HepG2 (cell line): ENCODE data around the gene C6orf62. TPM values are rescaled to one million over a fixed set of nuclear protein-coding genes. Genes with fewer than 3 reads are reported as not detected.

ENCODE experiments used
- ETV6 ChIP-seq: sonication (generic); formaldehyde crosslinking; conservative IDR thresholded peaks from 2 replicates; pipeline ENCODE4 v1.4.0; 2020; ENCODE audit warnings: missing genetic modification reagents
- GTF2F1 ChIP-seq: fragments of 150-350 bp; IDR thresholded peaks from 2 replicates; pipeline ENCODE4 v1.6.1; 2014; ENCODE audit warnings: low read length
- HNRNPL ChIP-seq: fragments of 200-400 bp; formaldehyde crosslinking; IDR thresholded peaks from 2 replicates; pipeline ENCODE4 v1.6.1; 2017; ENCODE audit warnings: mild to moderate bottlenecking, low read depth, low read length
- IKZF4 ChIP-seq: sonication (generic); formaldehyde crosslinking; IDR thresholded peaks from 2 replicates; pipeline ENCODE4 v1.5.1; 2020; ENCODE audit warnings: borderline replicate concordance, mild to moderate bottlenecking, low read depth, missing genetic modification reagents; ENCODE audit errors: not compliant biosample characterization
- JARID2 ChIP-seq: sonication (generic); formaldehyde crosslinking; IDR thresholded peaks from 2 replicates; pipeline ENCODE4 v1.8.1; 2023; ENCODE audit warnings: missing genetic modification reagents, inconsistent platforms; ENCODE audit not compliant: insufficient replicate concordance
- KAT8 ChIP-seq: IDR thresholded peaks from 2 replicates; pipeline ENCODE4 v1.6.1; 2016; ENCODE audit warnings: missing genetic modification reagents, missing compliant biosample characterization
- KLF13 ChIP-seq: sonication (generic); formaldehyde crosslinking; IDR thresholded peaks from 2 replicates; pipeline ENCODE4 v1.4.0; 2020; ENCODE audit warnings: mild to moderate bottlenecking, missing genetic modification reagents
- ZNF430 ChIP-seq: sonication (generic); formaldehyde crosslinking; IDR thresholded peaks from 2 replicates; pipeline ENCODE4 v1.9.0; 2021; ENCODE audit warnings: mild to moderate bottlenecking, missing genetic modification reagents
- ZNF567 ChIP-seq: sonication (generic); formaldehyde crosslinking; IDR thresholded peaks from 2 replicates; pipeline ENCODE4 v1.8.1; 2023; ENCODE audit warnings: mild to moderate bottlenecking, missing genetic modification reagents, borderline replicate concordance
- polyA plus RNA-seq, 8 experiments: library from polyadenylated mRNA; depleted of rRNA in 3 of 8; stranded (reverse) in 7 of 8; unstranded in 1 of 8; fragments of >200 nt; fragmentation: Illumina TruSeq in 4 of 8; extraction: Trizol in 4 of 8; gene quantifications; 2 replicates each; pipeline versions ENCODE4 v1.2.1 to v1.2.3, GENCODE V29; 2011 to 2016; ENCODE audit warnings: low read depth in 4 of 8, missing spikeins in 1 of 8, mixed read lengths in 1 of 8; ENCODE audit not compliant: insufficient read depth in 1 of 8
- total RNA-seq, 5 experiments: library from RNA; depleted of rRNA; stranded (reverse); fragments of >200 nt; fragmentation: Illumina TruSeq; extraction: Trizol; gene quantifications; 2 replicates each; pipeline ENCODE4 v1.2.3, GENCODE V29; 2016; ENCODE audit warnings: low read depth in 1 of 5
- TF ChIP-seq, protein P1 (sequence below): sonication (generic); formaldehyde crosslinking; IDR thresholded peaks from 2 replicates; pipeline ENCODE4 v1.4.0; 2020; ENCODE audit warnings: missing genetic modification reagents
- TF ChIP-seq, protein P2 (sequence below): sonication (generic); formaldehyde crosslinking; IDR thresholded peaks from 2 replicates; pipeline ENCODE4 v1.4.0; 2020; ENCODE audit warnings: mild to moderate bottlenecking, missing genetic modification reagents
- TF ChIP-seq, protein P3 (sequence below): sonication (generic); formaldehyde crosslinking; IDR thresholded peaks from one replicate; pipeline ENCODE4 v1.5.1; 2020; ENCODE audit warnings: mild to moderate bottlenecking, missing genetic modification reagents; ENCODE audit errors: not compliant biosample characterization
- TF ChIP-seq, protein P4 (sequence below): sonication (generic); formaldehyde crosslinking; IDR thresholded peaks from 2 replicates; pipeline ENCODE4 v1.5.1; 2020; ENCODE audit warnings: mild to moderate bottlenecking, missing genetic modification reagents, moderate library complexity

Gene C6orf62
- total and polyA plus RNA-seq, 2 of the 13 experiments (the other 11 are each of a cell fraction or from before 2014, with no cell fraction given) = 54.8 to 90.4 TPM

- TF ChIP-seq, protein P1, sequence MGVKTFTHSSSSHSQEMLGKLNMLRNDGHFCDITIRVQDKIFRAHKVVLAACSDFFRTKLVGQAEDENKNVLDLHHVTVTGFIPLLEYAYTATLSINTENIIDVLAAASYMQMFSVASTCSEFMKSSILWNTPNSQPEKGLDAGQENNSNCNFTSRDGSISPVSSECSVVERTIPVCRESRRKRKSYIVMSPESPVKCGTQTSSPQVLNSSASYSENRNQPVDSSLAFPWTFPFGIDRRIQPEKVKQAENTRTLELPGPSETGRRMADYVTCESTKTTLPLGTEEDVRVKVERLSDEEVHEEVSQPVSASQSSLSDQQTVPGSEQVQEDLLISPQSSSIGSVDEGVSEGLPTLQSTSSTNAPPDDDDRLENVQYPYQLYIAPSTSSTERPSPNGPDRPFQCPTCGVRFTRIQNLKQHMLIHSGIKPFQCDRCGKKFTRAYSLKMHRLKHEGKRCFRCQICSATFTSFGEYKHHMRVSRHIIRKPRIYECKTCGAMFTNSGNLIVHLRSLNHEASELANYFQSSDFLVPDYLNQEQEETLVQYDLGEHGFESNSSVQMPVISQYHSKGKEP (CRISPR knock-in tag) = peak; percentile 93; the same call in 1 of the 2 replicates
- TF ChIP-seq, protein P2, sequence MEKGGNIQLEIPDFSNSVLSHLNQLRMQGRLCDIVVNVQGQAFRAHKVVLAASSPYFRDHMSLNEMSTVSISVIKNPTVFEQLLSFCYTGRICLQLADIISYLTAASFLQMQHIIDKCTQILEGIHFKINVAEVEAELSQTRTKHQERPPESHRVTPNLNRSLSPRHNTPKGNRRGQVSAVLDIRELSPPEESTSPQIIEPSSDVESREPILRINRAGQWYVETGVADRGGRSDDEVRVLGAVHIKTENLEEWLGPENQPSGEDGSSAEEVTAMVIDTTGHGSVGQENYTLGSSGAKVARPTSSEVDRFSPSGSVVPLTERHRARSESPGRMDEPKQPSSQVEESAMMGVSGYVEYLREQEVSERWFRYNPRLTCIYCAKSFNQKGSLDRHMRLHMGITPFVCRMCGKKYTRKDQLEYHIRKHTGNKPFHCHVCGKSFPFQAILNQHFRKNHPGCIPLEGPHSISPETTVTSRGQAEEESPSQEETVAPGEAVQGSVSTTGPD (CRISPR knock-in tag) = no peak
- TF ChIP-seq JARID2 = peak; percentile 39
- no peak for TF ChIP-seq GTF2F1
- TF ChIP-seq KLF13 (CRISPR knock-in tag) = no peak
- no peak for TF ChIP-seq HNRNPL
- TF ChIP-seq ETV6 (CRISPR knock-in tag) = peak; percentile 89
- TF ChIP-seq, protein P3, sequence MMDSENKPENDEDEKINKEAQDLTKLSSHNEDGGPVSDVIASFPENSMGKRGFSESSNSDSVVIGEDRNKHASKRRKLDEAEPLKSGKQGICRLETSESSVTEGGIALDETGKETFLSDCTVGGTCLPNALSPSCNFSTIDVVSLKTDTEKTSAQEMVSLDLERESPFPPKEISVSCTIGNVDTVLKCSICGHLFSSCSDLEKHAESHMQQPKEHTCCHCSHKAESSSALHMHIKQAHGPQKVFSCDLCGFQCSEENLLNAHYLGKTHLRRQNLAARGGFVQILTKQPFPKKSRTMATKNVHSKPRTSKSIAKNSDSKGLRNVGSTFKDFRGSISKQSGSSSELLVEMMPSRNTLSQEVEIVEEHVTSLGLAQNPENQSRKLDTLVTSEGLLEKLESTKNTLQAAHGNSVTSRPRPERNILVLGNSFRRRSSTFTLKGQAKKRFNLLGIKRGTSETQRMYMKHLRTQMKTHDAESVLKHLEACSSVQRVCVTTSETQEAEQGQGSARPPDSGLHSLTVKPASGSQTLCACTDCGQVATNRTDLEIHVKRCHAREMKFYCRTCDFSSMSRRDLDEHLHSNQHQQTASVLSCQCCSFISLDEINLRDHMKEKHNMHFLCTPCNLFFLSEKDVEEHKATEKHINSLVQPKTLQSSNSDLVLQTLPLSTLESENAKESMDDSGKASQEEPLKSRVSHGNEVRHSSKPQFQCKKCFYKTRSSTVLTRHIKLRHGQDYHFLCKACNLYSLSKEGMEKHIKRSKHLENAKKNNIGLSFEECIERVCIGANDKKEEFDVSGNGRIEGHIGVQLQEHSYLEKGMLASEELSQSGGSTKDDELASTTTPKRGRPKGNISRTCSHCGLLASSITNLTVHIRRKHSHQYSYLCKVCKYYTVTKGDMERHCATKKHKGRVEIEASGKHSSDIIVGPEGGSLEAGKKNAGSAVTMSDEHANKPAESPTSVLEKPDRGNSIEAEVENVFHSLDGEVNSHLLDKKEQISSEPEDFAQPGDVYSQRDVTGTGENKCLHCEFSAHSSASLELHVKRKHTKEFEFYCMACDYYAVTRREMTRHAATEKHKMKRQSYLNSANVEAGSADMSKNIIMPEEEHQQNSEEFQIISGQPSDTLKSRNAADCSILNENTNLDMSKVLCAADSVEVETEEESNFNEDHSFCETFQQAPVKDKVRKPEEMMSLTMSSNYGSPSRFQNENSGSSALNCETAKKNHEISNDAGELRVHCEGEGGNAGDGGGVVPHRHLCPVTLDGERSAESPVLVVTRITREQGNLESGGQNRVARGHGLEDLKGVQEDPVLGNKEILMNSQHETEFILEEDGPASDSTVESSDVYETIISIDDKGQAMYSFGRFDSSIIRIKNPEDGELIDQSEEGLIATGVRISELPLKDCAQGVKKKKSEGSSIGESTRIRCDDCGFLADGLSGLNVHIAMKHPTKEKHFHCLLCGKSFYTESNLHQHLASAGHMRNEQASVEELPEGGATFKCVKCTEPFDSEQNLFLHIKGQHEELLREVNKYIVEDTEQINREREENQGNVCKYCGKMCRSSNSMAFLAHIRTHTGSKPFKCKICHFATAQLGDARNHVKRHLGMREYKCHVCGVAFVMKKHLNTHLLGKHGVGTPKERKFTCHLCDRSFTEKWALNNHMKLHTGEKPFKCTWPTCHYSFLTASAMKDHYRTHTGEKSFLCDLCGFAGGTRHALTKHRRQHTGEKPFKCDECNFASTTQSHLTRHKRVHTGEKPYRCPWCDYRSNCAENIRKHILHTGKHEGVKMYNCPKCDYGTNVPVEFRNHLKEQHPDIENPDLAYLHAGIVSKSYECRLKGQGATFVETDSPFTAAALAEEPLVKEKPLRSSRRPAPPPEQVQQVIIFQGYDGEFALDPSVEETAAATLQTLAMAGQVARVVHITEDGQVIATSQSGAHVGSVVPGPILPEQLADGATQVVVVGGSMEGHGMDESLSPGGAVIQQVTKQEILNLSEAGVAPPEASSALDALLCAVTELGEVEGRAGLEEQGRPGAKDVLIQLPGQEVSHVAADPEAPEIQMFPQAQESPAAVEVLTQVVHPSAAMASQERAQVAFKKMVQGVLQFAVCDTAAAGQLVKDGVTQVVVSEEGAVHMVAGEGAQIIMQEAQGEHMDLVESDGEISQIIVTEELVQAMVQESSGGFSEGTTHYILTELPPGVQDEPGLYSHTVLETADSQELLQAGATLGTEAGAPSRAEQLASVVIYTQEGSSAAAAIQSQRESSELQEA = peak; percentile 96
- TF ChIP-seq IKZF4 (CRISPR knock-in tag) = no peak
- peak; percentile 98 for TF ChIP-seq KAT8 (CRISPR knock-in tag)
- TF ChIP-seq ZNF430 (CRISPR knock-in tag) = peak; percentile 33; the same call in 1 of the 2 replicates
- TF ChIP-seq, protein P4, sequence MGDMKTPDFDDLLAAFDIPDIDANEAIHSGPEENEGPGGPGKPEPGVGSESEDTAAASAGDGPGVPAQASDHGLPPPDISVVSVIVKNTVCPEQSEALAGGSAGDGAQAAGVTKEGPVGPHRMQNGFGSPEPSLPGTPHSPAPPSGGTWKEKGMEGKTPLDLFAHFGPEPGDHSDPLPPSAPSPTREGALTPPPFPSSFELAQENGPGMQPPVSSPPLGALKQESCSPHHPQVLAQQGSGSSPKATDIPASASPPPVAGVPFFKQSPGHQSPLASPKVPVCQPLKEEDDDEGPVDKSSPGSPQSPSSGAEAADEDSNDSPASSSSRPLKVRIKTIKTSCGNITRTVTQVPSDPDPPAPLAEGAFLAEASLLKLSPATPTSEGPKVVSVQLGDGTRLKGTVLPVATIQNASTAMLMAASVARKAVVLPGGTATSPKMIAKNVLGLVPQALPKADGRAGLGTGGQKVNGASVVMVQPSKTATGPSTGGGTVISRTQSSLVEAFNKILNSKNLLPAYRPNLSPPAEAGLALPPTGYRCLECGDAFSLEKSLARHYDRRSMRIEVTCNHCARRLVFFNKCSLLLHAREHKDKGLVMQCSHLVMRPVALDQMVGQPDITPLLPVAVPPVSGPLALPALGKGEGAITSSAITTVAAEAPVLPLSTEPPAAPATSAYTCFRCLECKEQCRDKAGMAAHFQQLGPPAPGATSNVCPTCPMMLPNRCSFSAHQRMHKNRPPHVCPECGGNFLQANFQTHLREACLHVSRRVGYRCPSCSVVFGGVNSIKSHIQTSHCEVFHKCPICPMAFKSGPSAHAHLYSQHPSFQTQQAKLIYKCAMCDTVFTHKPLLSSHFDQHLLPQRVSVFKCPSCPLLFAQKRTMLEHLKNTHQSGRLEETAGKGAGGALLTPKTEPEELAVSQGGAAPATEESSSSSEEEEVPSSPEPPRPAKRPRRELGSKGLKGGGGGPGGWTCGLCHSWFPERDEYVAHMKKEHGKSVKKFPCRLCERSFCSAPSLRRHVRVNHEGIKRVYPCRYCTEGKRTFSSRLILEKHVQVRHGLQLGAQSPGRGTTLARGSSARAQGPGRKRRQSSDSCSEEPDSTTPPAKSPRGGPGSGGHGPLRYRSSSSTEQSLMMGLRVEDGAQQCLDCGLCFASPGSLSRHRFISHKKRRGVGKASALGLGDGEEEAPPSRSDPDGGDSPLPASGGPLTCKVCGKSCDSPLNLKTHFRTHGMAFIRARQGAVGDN (CRISPR knock-in tag) = peak; percentile 99
- no peak; the same call in none of the 2 replicates for TF ChIP-seq ZNF567 (CRISPR knock-in tag)
Observed at GRCh38 chr6:24666641-24667377, 52.1 kb downstream of the C6orf62 start, which contains the start of the genes ACOT13 and TDP2 (continued).
